GM10266 (cell line): ENCODE results near the gene ZFAND3.
A peak's percentile ranks its signal among the peaks of the same experiment; 100 is the strongest.

ENCODE experiments used
- DNase-seq: peaks from one replicate; pipeline ENCODE4 v3.0.0; 2012; ENCODE audit errors: extremely low spot score
- TF ChIP-seq, protein P1 (sequence below): IDR thresholded peaks from 2 replicates; pipeline ENCODE4 v1.5.1; 2012; ENCODE audit warnings: mild to moderate bottlenecking, low read depth; ENCODE audit not compliant: control insufficient read depth, insufficient read depth; ENCODE audit errors: missing control alignments

The ZFAND3 gene

DNA sequence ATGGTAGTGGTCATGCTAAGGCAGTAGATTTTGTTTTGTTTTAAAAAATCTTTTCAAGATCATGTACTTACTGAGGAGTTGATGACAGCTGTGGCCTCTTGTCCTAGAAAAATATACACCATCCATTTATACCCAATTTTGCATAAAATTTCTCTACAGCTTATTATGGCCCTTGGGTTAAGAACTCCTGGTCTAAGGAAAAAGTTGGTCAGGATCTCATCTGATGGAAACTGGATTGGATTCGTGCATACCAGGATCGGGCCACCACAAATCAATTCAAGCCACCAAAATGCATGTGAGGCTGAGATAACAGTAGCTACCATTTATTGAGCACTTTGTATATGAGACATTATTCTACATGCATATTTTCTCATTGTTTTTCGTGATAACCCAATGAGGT is 244.4 kb downstream of the ZFAND3 start:
- DNase-seq: no peak
- TF ChIP-seq, protein P1, sequence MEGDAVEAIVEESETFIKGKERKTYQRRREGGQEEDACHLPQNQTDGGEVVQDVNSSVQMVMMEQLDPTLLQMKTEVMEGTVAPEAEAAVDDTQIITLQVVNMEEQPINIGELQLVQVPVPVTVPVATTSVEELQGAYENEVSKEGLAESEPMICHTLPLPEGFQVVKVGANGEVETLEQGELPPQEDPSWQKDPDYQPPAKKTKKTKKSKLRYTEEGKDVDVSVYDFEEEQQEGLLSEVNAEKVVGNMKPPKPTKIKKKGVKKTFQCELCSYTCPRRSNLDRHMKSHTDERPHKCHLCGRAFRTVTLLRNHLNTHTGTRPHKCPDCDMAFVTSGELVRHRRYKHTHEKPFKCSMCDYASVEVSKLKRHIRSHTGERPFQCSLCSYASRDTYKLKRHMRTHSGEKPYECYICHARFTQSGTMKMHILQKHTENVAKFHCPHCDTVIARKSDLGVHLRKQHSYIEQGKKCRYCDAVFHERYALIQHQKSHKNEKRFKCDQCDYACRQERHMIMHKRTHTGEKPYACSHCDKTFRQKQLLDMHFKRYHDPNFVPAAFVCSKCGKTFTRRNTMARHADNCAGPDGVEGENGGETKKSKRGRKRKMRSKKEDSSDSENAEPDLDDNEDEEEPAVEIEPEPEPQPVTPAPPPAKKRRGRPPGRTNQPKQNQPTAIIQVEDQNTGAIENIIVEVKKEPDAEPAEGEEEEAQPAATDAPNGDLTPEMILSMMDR: no peak

DNA sequence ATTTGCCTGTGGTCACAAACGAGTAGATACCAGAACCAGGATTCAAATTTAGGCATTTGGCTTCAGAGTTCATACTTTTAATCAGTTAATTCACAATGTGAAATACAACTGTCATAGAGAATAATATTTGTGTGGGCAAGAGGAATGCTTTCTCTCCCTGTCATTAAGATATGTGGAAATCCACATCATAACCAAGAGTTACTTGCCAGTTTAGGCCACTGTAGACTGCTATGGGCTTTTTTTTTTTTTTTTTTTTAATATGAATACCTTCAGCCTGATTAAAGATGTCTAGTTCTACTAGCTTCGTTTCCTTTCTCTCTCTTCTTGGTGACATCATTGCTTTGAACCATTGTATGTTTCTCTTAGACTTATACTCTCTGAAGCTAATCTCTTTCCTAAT is 244.9 kb downstream of the ZFAND3 start:
- DNase-seq: no peak
- TF ChIP-seq, protein P1: no peak

DNA sequence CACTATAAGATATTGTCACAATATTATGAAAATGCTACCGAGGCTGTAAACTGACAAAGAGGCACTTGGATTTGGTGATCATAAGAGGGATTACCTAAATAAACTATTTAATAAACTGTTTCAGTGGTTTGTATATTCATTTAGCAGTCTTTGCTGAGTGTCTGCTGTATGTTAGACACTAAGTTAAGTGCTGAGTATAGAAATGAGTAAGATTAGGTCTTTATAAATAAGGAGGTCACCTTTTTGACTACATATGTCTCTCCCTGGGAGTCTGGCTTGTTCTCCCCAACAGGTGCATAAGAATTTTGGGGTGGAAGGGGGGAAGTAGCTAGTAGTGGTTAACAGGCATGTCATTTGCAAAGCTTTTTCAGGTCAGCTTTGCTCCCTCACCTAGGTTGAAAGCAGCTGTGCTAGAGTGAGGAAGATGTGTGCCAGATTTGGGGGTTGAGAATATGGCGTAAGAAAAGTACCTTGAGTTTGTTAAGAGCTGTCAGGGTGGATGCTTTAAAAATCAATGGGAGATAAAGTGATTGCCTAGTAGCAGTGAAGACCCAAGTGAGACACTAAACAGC is 246.3 kb downstream of the ZFAND3 start:
- DNase-seq: peak; percentile 5
- TF ChIP-seq, protein P1: no peak

DNA sequence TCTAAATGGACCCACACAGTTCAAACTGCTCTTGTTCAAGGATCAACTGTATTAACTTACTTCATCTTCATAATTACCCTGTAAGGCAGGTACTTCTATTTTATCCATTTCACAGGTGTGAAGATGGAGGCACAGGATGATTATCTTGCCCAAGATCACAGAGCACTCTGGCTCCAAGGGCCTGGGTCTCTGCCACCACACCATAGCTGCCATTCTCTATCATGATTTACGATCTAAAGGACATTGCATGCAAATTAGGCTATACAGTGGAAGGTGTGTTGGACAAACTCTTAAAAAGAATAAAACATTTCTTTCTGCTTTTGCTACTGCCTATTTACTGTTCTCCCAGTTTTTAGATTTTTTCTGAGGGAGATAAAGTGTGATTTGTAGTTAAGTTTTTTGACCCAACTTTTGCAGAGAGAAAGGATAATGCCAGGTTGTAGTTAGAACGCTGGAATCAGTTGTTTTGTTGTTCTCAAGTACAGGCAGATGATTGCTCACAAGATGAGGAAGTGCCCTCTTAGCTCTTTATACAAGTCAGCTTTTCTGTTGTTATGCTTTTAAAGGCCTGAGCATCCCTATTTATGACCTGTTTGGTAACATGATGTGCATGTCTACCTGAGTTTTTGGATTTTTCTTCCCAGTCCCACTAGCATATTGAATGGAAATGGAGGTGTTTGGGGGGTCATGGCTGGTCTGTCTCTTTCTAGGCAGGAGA is 247.9 kb downstream of the ZFAND3 start:
- TF ChIP-seq, protein P1: no peak
- DNase-seq: no peak

DNA sequence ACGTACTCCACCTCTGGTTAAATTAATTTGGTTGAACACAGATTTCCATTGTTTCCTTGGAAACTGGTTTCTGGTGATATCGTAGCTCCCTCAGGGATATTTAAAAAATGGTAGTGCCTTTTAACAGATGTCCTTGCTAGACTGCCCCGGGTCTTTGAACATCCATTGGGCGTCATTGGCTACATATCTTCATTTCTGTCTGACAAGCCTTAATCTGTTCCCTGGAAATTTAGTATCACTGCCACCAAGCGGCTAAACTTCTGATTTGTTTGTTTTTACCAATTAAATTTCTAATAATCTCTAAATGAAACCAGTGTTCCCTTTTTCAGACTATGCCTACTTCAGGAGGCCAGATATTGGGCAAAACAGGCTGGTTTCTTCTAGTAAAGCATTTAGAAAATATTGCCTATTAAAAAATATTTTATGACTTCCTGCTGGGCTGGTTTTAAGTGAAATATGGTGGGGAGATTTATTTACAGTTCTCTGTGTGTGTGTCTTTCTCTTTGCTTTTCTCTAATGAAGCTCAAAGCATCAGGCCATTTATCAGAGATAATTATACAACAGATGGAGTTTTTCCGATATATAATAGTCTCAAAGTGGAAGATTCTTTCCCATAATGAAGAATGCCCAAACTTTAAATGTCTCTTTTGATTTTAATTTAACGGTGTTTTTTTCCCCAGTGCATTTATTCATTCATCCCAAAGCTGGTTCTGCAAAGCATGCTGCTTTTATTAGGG is 249.5 kb downstream of the ZFAND3 start:
- DNase-seq: no peak
- TF ChIP-seq, protein P1: no peak

DNA sequence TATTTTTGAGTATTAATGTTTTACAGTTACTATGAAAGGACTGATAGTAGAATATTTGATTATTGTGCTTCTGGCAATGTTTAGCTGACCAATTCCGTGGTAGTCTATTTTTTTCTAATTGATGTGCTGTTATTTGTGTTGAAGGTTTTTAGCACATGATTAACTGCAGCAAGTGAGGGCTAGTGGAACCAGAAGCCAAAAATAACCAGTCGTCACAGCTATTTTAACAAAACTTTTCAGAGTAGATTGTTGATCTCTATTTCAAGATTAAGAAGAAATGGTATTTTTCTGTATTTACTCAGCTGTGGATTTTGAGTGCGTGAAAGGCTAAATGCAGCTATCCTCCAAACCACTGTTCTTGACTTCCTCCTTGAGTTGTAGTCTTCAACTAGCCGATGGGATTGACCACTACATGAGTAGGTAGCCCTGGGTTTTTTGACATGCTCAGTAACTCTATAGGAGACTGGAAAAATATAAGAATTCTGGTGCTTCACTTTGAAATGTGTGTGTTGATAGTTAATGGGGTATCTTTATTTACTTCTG is 258.0 kb downstream of the ZFAND3 start:
- no peak for DNase-seq
- TF ChIP-seq, protein P1: no peak
